GM23248 (cell line): Measurements from ENCODE around the gene FAM234B. TPM values are rescaled to one million over a fixed set of nuclear protein-coding genes. Genes with fewer than 3 reads are reported as not detected.

Experiments used
- DNase-seq: peaks from one replicate; pipeline ENCODE4 v3.0.0-alpha.2; 2015
- H2AFZ ChIP-seq: fragments of 200-600 bp; sonication (generic); 2 replicates; pipeline ENCODE4 v1.6.1; 2016; ENCODE audit warnings: antibody characterized with exemption
- H3F3A ChIP-seq: fragments of 200-600 bp; sonication (generic); 2 replicates; pipeline ENCODE4 v1.6.1; 2016; ENCODE audit warnings: mild to moderate bottlenecking, antibody characterized with exemption, mixed run types; ENCODE audit not compliant: insufficient read depth
- H3K27ac ChIP-seq: fragments of 200-600 bp; sonication (generic); 2 replicates; pipeline ENCODE4 v1.5.1; 2016; ENCODE audit warnings: mild to moderate bottlenecking
- H3K27me3 ChIP-seq: fragments of 200-600 bp; sonication (generic); replicated peaks from 2 replicates; pipeline ENCODE4 v1.6.1; 2016; ENCODE audit warnings: mild to moderate bottlenecking; ENCODE audit not compliant: insufficient read depth
- H3K36me3 ChIP-seq: fragments of 200-600 bp; sonication (generic); 2 replicates; pipeline ENCODE4 v1.6.1; 2016; ENCODE audit warnings: low read depth, mild to moderate bottlenecking
- H3K4me1 ChIP-seq: fragments of 200-600 bp; sonication (generic); 2 replicates; pipeline ENCODE4 v1.6.1; 2016; ENCODE audit warnings: mild to moderate bottlenecking; ENCODE audit not compliant: insufficient read depth
- H3K4me2 ChIP-seq: fragments of 200-600 bp; sonication (generic); one replicate; pipeline ENCODE4 v1.6.1; 2016; ENCODE audit warnings: mild to moderate bottlenecking; ENCODE audit not compliant: unreplicated experiment
- H3K4me3 ChIP-seq: fragments of 200-600 bp; sonication (generic); 2 replicates; pipeline ENCODE4 v1.5.1; 2016; ENCODE audit warnings: mild to moderate bottlenecking
- H3K79me2 ChIP-seq: fragments of 200-600 bp; sonication (generic); 2 replicates; pipeline ENCODE4 v1.6.1; 2016; ENCODE audit warnings: mild to moderate bottlenecking; ENCODE audit not compliant: insufficient read depth
- H3K9ac ChIP-seq: fragments of 200-600 bp; sonication (generic); 2 replicates; pipeline ENCODE4 v1.6.1; 2016; ENCODE audit warnings: mild to moderate bottlenecking
- H3K9me2 ChIP-seq: fragments of 200-600 bp; sonication (generic); 2 replicates; pipeline ENCODE4 v1.6.1; 2016; ENCODE audit warnings: mixed run types, mild to moderate bottlenecking, moderate library complexity; ENCODE audit not compliant: insufficient read depth
- H3K9me3 ChIP-seq: fragments of 200-600 bp; sonication (generic); one replicate; pipeline ENCODE4 v1.6.1; 2017; ENCODE audit warnings: low read depth
- H4K20me1 ChIP-seq: fragments of 200-600 bp; sonication (generic); 2 replicates; pipeline ENCODE4 v1.6.0; 2016; ENCODE audit not compliant: insufficient read depth
- EZH2 ChIP-seq: fragments of 200-600 bp; sonication (generic); IDR thresholded peaks from 2 replicates; pipeline ENCODE4 v1.6.1; 2018; ENCODE audit warnings: antibody characterized with exemption, mild to moderate bottlenecking; ENCODE audit not compliant: insufficient read depth, poor library complexity, severe bottlenecking
- EZH2phosphoT487 ChIP-seq: fragments of 200-600 bp; sonication (generic); IDR thresholded peaks from 2 replicates; pipeline ENCODE4 v1.6.1; 2018; ENCODE audit warnings: antibody characterized with exemption, moderate library complexity, mild to moderate bottlenecking, low read depth; ENCODE audit not compliant: insufficient read depth
- WGBS, 2 experiments: methylation state at CpG; one replicate each; pipeline ENCODE4 v1.1.6; 2015 to 2017; ENCODE audit warnings: low lambda C conversion rate in 2 of 2, low coverage in 1 of 2; ENCODE audit errors: missing lambda C conversion rate in 2 of 2; 5-methylcytosine and 5-hydroxymethylcytosine counted together
- in situ Hi-C: fragments of 300-500 bp; cut with MboI; formaldehyde crosslinking; loops from 2 replicates; pipeline ENCODE4 v1.15.0; 2020
- polyA plus RNA-seq: library from polyadenylated mRNA; unstranded; fragments of >200 nt; fragmentation: Nextera tagmentation; extraction: Ambion mirVana; gene quantifications from 2 replicates; pipeline ENCODE4 v1.2.1, GENCODE V29; 2016
- total RNA-seq: library from RNA; depleted of rRNA; stranded (reverse); fragments of >200 nt; shearing (Covaris generic); gene quantifications from 2 replicates; pipeline ENCODE4 v1.2.3, GENCODE V29; 2014

Gene FAM234B
- total and polyA plus RNA-seq, 2 experiments from 2014 or later = 5.0 to 5.1 TPM

DNA sequence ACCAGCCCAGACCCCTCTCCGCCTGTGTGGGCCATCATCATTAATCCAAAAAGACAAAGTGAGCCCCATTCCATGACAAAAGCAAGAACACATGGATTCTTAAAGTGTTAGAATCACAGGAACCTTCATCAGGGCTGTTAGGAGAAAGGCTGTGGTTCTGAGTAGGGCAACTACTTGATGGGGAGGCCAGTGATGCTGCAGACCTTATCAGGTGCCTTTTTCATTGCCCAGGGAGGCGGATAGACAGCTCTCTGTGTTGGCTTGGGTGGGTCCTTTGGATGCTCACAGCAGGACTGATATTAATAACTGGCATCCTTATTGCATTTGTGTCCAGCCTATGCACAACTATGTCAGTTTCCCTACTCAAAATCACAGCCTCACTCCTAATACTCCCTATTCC, 46.4 kb upstream of the FAM234B start:
- H3K4me3 ChIP-seq = no peak overlapping the region
- H3K9me3 ChIP-seq = no peaks in the 10 kb centered on the region
- peaks cover 65% of the 10 kb centered on the region for H3K79me2 ChIP-seq

DNA sequence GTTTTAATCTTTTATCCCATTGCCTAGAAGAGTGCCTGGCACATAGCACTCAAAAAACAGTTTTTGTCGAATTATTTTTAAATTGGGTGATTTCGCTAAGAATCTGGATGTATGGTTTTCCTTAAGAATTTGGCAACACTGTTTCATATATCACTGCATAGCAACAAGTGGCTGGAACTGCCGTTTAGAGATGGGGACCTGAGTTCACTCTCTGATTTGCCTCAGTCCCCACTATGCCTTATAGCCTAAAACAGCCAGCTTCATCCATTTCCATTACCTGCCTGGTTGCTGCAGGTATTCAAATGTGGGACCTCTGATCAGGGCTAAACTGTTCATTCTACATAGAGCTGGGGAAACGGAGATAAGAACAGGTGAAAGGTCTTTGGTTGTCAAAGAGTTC, 45.9 kb upstream of the FAM234B start:
- no peak for DNase-seq
- TF ChIP-seq EZH2phosphoT487 (no peak), EZH2 (no peak)
- Histone ChIP-seq H4K20me1 (no peaks in the 10 kb centered on the region), H3K4me2 (peak overlapping the region; percentile 95), H3K79me2 (peaks cover 65% of the 10 kb centered on the region), H3K4me3 (peak overlapping the region; percentile 87; the same call in 1 of the 2 replicates), H3K27me3 (no peaks in the 10 kb centered on the region), H2AFZ (no peak overlapping the region), H3F3A (peaks cover 31% of the 10 kb centered on the region), H3K9ac (no peak overlapping the region), H3K27ac (no peak overlapping the region), H3K9me2 (no peaks in the 10 kb centered on the region), H3K4me1 (peaks cover 28% of the 10 kb centered on the region), H3K9me3 (no peaks in the 10 kb centered on the region), H3K36me3 (no peaks in the 10 kb centered on the region)
- 75 to 81% methylated on average over 4 of the region's 4 CpGs for WGBS, 2 experiments
- in situ Hi-C loops = no loop called here

More for the DNA sequence above, 46.4 kb upstream of the FAM234B start:
- in situ Hi-C loops = no loop called here
- no peak overlapping the region for H3K4me2 ChIP-seq
- 92 to 97% methylated on average over 2 of the region's 2 CpGs for WGBS, 2 experiments
- no peak for TF ChIP-seq EZH2
- no peak for TF ChIP-seq EZH2phosphoT487
- no peak overlapping the region for H3K9ac ChIP-seq
- DNase-seq = no peak
- H3K4me1 ChIP-seq = peaks cover 29% of the 10 kb centered on the region
- H3K9me2 ChIP-seq = no peaks in the 10 kb centered on the region
- no peak overlapping the region for H2AFZ ChIP-seq
- no peaks in the 10 kb centered on the region for H3K36me3 ChIP-seq
- H3K27me3 ChIP-seq = no peaks in the 10 kb centered on the region
- no peak overlapping the region for H3K27ac ChIP-seq
- no peaks in the 10 kb centered on the region for H4K20me1 ChIP-seq
- peaks cover 31% of the 10 kb centered on the region for H3F3A ChIP-seq

DNA sequence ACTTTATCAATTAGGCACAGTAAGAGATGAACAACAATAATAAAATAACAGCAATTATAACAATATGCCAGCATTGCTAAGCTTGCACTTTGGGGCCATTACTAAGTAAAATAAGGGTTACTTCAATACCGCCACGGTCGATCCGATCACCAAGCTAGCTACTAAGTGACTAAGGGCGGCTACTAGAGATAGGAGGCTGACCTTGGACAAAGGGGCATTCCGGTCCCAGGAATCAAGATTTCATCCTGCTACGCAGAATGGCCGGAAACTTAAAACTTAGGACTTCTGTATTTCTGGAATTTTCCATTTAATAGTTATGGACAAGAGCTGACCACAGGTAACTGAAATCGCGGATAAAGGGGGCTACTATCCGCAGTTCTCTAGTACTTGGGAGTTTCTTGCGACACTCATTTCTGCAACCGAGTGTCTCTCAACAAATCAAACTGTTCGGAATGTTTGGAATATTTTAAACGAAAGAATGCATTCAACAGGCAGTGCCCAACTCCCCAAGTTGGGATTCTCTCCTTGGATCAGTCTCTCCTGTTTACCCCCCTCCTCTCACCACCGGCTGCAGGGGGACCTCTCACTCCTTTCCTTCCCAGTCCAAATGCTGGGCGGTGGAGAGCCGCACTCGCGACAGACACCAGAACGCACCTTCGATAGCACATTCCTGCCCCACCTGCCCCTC, 44.8 kb upstream of the FAM234B start:
- Histone ChIP-seq H3K9ac (peak overlapping the region; percentile 83), H3K4me2 (peak overlapping the region; percentile 95), H3F3A (peaks cover 20% of the 10 kb centered on the region), H3K4me1 (peaks cover 23% of the 10 kb centered on the region), H2AFZ (peak overlapping the region; percentile 74), H3K27ac (peak overlapping the region; percentile 12), H3K9me2 (no peaks in the 10 kb centered on the region), H3K36me3 (no peaks in the 10 kb centered on the region), H3K79me2 (peaks cover 57% of the 10 kb centered on the region), H3K4me3 (peak overlapping the region; percentile 87), H4K20me1 (no peaks in the 10 kb centered on the region), H3K9me3 (no peaks in the 10 kb centered on the region), H3K27me3 (no peaks in the 10 kb centered on the region)
- in situ Hi-C loops = no loop called here
- TF ChIP-seq EZH2 (no peak), EZH2phosphoT487 (no peak)
- 2 to 3% methylated on average over 16 to 22 of the region's 22 CpGs for WGBS, 2 experiments
- peak; percentile 49 for DNase-seq

DNA sequence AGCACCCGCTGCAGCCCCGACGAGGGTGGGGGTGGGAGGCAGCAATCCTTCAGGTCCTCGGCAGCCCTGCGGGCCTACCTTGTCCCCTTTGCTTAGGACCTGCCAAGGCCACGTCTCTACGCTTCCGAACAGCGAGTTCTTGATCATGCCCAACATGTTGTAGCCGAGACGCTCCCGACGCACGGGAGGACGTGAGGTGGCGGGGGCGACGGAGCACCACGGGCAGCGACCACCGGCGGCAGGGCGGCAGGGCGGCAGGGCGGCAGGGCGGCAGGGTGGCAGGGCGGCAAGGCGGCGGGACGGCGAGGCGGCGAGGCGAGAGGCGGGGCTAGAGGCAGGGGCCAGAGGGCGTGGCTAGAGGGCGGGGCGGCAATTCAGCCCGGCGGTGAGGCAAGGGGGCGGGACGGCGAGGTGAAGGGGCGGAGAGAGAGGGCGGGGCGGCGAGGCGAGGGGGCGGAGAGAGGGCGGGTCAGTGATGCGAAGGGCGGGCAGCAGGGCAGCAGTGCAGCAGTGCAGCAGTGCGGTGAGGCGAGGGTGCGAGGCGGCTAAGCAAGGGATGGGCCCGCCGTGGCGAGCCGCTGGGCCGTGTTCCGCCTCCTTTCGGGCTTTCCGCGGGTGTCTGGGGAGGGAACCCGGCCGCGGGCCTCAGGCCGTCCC, 44.1 kb upstream of the FAM234B start, which contains the start of gene HEBP1:
HEBP1 (minus strand) TSS at position 307 of the 657 bp plus-strand sequence; CDS start at position 156, 151 bp downstream.
- H2AFZ ChIP-seq = peak within 1 kb of the TSS; percentile 90
- DNase-seq = peak; percentile 97
- peak within 1 kb of the TSS; percentile 87 for H3K4me3 ChIP-seq
- H3K27ac ChIP-seq = peak within 1 kb of the TSS; percentile 84
- H3K79me2 ChIP-seq = peaks cover 50% of the 10 kb centered on the region
- no peaks in the 10 kb centered on the region for H3K9me3 ChIP-seq
- TF ChIP-seq EZH2phosphoT487 = no peak
- TF ChIP-seq EZH2 = no peak
- H3F3A ChIP-seq = peaks cover 16% of the 10 kb centered on the region
- no peaks in the 10 kb centered on the region for H4K20me1 ChIP-seq
- 1 to 2% methylated on average over 22 to 69 of the region's 69 CpGs for WGBS, 2 experiments
- peak within 1 kb of the TSS; percentile 85 for H3K9ac ChIP-seq
- in situ Hi-C loops = no loop called here
- H3K36me3 ChIP-seq = no peaks in the 10 kb centered on the region
- H3K4me1 ChIP-seq = peaks cover 23% of the 10 kb centered on the region
- peak within 1 kb of the TSS; percentile 95 for H3K4me2 ChIP-seq
- H3K27me3 ChIP-seq = no peaks in the 10 kb centered on the region
- no peaks in the 10 kb centered on the region for H3K9me2 ChIP-seq
